ENCODE data around the gene GDPD5. TPM values are rescaled to one million over a fixed set of nuclear protein-coding genes. Genes with fewer than 3 reads are reported as not detected.
A peak's percentile ranks its signal among the peaks of the same experiment; 100 is the strongest.

Gene GDPD5
- total RNA-seq, 1 experiment from 2014 or later = 7.8 TPM

GRCh38 chr11:75399344-75400145, 126.2 kb downstream of the GDPD5 start, which contains the start of gene RPS3:
Gene RPS3, plus strand, starts transcription at chr11:75399518. Its CDS starts 30 bp downstream, at chr11:75399548.
- H4K8ac ChIP-seq (replicated peaks; ENCODE audit: insufficient read length, low read depth, low read length) = no peak within 1 kb of the TSS
- no peaks in the 10 kb centered on the region for H3K9me3 ChIP-seq (ENCODE audit: control insufficient read depth, low read depth, low read length)
- Mint-ChIP-seq H3K4me1 (peaks cover 22 to 34% of the 10 kb centered on the region in 2 experiments), H3K36me3 (ENCODE audit: insufficient read depth in 1 of 3, low read depth in 3 of 3) (peaks cover 52 to 54% (median 53%) of the 10 kb centered on the region in 3 experiments), H3K27me3 (ENCODE audit: low read depth) (no peaks in the 10 kb centered on the region; the same call in 1 of the 2 replicates), H3K4me3 (peak within 1 kb of the TSS; percentile 97 to 99), H3K9me3 (peaks cover 4 to 6% of the 10 kb centered on the region in 2 experiments; a peak in 3 of 5 replicates), H3K27ac (peak within 1 kb of the TSS; percentile 99 to 100 (median 99))
- peak within 1 kb of the TSS; percentile 99 for H3K9ac ChIP-seq (ENCODE audit: extremely low read depth, insufficient read length, low read length)
- H2BK20ac ChIP-seq (ENCODE audit: low read depth, low read length, poor library complexity, severe bottlenecking) = no peak within 1 kb of the TSS
- TF ChIP-seq CTCF (conservative IDR thresholded peaks at IDR 0.05) = no peak; the same call in 2 of the 3 replicates
- peak; percentile 90 for DNase-seq
- peak within 1 kb of the TSS; percentile 75 for H3K56ac ChIP-seq (ENCODE audit: insufficient read length, low read depth, low read length)
- peak within 1 kb of the TSS; percentile 75 for H3K4me2 ChIP-seq (ENCODE audit: insufficient read depth, insufficient read length, low read length)
- H3K4ac ChIP-seq (ENCODE audit: low read depth, low read length) = peak within 1 kb of the TSS; percentile 53
- peaks cover 9% of the 10 kb centered on the region for H3K79me1 ChIP-seq (ENCODE audit: insufficient read depth, low read depth, low read length, poor library complexity, severe bottlenecking)
- no CpG with 5 or more reads among the region's 55 CpGs for WGBS (ENCODE audit: extremely low coverage, insufficient read length, low lambda C conversion rate)
- H3K79me2 ChIP-seq (ENCODE audit: insufficient read depth, low read length) = peaks cover 34% of the 10 kb centered on the region
- no peak within 1 kb of the TSS for H2BK120ac ChIP-seq (ENCODE audit: low read depth, low read length, poor library complexity, severe bottlenecking)
- peak within 1 kb of the TSS; percentile 86 for H2BK5ac ChIP-seq (ENCODE audit: insufficient read length, low read length)
- H2BK15ac ChIP-seq (ENCODE audit: low read depth, low read length) = no peak within 1 kb of the TSS
- H4K20me1 ChIP-seq (ENCODE audit: control insufficient read depth, insufficient read depth, insufficient read length) = peaks cover 3% of the 10 kb centered on the region
- H2BK12ac ChIP-seq (ENCODE audit: insufficient read length, low read depth, low read length) = no peak within 1 kb of the TSS
- peak within 1 kb of the TSS; percentile 94 for H4K5ac ChIP-seq (ENCODE audit: insufficient read length, low read depth, low read length)
- H3K23ac ChIP-seq (ENCODE audit: insufficient read length, low read depth, low read length) = no peak within 1 kb of the TSS
- H2AFZ ChIP-seq (ENCODE audit: low read length) = peak within 1 kb of the TSS; percentile 53
- H3K14ac ChIP-seq (ENCODE audit: insufficient read depth, low read length) = peak within 1 kb of the TSS; percentile 93
- no peaks in the 10 kb centered on the region; the same call in 1 of the 2 replicates for H3K4me1 ChIP-seq (ENCODE audit: insufficient read depth, low read length)
- peaks cover 9% of the 10 kb centered on the region for H3K23me2 ChIP-seq (ENCODE audit: insufficient read length, low read depth, low read length, poor library complexity, severe bottlenecking)
- H3K27me3 ChIP-seq (ENCODE audit: insufficient read depth, low read length) = no peaks in the 10 kb centered on the region
- H4K91ac ChIP-seq (ENCODE audit: insufficient read length, low read depth, low read length) = peak within 1 kb of the TSS; percentile 34
- no peak within 1 kb of the TSS for H3T11ph ChIP-seq (ENCODE audit: low read length)
- H3K18ac ChIP-seq (ENCODE audit: insufficient read length, low read depth, low read length) = peak within 1 kb of the TSS; percentile 96
- no peak within 1 kb of the TSS for H2AK5ac ChIP-seq (ENCODE audit: insufficient read length, low read length)
- H3K27ac ChIP-seq (ENCODE audit: insufficient read length, low read depth, low read length) = peak within 1 kb of the TSS; percentile 40
